ENCODE results near the gene ATP7A.
"Not testable (repeated sequence)": the region's sequence is repeated elsewhere in the genome, so short reads cannot be mapped to it uniquely, and the experiment has no call there.

The ATP7A gene

DNA sequence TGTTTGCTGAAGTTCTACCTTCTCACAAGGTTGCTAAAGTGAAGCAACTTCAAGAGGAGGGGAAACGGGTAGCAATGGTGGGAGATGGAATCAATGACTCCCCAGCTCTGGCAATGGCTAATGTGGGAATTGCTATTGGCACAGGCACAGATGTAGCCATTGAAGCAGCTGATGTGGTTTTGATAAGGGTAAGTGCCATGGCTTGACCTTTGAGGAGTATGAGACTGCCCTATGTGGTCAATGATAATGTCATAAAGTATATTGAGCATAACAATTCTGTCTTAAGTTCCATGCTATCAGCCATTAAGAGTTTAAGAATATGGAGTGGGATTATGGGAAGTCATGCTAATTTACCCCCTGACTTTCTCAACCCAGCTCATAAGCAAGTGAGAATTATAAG lies 132.1 kb downstream of the ATP7A start:
- no peak for DNase-seq

DNA sequence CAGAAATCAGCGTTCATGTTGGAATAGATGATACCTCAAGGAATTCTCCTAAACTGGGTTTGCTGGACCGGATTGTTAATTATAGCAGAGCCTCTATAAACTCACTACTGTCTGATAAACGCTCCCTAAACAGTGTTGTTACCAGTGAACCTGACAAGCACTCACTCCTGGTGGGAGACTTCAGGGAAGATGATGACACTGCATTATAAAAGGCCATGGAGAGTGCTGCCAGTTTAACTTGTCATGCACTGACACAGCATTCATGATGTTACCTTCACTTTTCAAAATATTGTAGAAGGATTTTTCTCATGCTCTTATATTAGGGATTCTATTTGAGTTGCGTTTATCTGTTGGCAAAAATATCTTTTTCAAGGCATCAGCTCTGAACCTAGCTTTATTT lies 135.9 kb downstream of the ATP7A start:
- no peak for DNase-seq

DNA sequence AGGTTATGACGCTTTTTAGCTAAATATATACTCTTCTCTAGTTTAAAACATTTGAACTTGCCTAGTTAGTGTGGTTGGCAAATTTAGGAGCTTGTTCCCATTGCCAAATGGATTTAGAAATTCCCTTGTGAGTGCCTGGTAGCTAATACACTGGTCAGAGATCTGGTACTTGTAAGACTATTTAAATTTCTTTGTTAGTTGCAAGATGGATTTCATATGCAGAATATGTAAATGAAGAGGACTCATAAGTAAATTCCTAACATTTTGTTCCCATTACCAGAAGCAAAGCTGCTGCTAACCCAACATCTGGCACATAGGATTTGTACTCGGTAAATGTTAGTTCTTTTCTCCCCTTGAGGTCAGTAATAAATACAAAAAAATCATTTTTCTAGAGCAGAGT lies 137.6 kb downstream of the ATP7A start:
- no peak for DNase-seq

DNA sequence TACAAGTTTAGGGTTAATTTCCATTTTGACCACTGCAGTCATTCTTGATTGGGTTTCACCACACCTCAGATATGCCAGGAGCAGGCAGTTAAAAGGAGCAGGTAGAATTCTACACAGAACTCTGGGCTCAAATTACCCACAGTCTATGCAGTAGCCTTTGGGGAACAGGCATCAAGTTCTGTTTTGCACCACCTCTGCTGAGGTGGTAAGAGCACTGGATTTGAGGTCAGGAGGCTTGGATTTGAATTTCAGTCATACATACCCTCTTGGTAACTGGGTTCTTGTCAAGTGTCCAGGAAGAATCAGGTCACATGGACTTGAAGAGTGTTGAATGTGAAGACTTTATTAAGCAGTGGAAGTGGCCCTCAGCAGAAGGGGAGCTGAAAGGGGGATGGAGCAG lies 153.2 kb downstream of the ATP7A start:
- no peak for DNase-seq

DNA sequence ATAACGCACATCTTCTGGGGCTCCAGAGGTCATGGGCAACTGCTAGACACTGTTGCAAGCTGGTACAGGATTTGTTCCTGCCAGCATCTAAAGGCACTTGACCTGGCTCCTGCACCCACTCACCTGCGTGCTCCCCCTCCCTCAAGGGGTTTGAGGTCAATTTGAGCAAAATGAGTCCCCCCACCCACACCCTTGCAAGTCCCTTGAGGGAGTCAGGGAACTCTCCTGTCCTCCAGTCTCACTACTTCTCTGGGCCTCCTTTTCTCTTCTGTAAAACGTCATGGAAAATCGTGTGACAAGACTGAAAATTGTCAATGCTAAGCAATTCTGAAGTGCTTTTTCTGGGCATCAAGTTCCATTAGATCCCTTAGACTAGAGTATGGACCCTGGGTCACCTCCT lies 153.7 kb downstream of the ATP7A start:
- DNase-seq = no peak

DNA sequence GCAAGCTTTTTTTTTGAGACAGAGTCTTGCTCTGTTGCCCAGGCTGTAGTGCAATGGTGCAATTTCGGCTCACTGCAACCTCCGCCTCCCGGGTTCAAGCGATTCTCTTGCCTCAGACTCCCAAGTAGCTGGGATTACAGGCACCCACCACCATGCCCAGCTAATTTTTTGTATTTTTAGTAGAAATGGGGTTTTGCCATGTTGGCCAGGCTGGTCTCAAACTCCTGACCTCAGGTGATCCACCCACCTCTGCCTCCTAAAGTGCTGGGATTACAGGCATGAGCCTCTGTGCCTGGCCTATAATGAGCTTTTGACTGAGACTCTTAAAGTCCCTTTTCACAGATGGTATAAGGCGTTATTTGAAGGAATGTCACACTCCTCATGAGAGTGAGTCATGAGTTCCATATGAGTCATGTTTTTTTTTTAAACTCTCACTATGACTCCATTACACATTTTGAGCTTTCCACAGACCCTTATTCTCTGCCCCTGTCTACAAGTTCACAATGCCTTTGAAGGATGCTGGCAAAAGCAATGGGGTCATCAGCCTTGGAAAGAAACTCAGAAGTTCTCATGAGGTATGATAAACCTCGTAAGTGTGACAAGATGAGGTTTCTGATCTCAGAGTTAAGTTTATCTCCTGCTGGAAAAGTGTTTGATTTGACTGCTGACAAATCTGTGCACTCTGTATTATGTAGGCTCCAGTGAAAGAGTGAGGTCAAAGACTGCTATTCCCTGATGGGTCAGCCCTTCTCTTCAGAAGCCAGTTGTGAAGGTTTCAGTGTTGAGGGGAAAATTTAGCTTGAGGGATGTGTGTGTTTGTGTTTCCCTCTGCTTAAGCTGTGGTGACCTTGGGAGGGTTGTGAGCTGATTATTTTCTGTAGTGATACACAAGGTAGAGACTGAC lies 154.5 kb downstream of the ATP7A start:
- not testable (repeated sequence) for DNase-seq

DNA sequence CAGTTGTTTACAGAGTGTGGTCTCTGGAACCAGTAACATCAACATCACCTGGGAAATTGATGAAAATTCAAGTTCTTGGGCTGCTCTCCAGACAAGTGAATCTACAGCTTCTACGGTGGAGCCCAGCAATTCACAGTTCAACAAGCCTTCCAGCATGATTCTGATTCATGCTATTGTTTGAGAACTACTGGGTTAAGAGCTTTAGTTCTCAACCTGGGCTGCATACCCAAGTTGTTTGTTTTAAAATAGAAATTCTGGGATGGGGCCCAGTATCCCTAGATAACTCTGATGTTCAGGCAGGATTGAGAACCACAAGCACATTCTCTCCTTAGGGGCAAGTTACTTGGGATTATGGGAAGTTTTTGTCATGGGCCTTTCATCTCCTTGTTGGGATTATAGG lies 155.6 kb downstream of the ATP7A start:
- no peak for DNase-seq

DNA sequence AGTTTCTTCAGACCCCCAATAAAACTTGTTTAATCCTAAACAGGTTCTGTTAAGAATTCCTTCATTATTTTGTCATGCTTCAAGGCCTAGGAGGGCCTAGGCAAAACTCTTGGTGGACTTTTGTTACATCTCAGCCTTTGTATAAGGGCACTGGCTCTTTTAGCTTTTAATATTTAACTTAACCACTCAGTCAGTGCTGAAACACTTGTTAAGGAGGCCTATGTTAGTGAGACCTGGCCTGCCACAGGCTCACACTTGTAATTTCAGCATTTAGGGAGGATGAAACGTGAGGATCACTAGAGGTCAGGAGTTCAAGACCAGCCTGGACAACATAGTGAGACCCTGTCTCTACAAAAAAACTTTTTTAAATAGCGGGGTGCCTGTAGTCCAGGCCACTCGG lies 160.8 kb downstream of the ATP7A start:
- DNase-seq = no peak

DNA sequence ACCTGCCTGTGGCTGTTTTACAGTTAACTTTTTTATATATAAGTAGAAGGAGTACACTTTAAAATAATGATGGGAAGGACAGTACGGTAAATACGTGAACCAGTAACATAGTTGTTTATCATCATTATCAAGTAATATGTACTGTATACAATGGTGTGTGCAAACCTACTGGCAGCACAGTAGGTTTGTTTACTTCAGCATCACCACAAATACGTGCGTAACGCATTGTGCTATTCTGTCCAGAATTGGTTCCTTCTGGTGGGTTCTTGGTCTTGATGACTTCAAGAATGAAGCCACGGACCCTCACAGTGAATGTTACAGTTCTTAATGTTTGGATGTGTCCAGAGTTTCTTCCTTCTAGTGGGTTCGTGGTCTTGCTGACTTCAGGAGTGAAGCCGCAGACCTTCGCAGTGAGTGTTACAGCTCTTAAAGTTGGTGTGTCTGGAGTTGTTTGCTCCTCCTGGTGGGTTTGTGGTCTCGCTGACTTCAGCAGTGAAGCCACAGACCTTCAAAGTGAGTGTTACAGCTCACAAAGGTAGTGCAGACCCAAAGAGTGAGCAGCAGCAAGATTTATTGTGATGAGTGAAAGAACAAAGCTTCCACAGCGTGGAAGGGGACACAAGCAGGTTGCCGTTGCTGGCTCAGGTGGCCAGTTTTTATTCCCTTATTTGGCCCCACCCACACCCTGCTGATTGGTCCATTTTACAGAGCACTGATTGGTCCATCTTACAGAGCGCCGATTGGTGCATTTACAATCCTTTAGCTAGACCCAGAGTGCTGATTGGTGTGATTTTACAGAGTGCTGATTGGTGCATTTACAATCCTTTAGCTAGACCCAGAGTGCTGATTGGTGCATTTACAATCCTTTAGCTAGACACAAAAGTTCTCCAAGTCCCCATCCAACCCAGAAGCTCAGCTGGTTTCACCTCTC lies 162.9 kb downstream of the ATP7A start:
- DNase-seq = not testable (repeated sequence)

DNA sequence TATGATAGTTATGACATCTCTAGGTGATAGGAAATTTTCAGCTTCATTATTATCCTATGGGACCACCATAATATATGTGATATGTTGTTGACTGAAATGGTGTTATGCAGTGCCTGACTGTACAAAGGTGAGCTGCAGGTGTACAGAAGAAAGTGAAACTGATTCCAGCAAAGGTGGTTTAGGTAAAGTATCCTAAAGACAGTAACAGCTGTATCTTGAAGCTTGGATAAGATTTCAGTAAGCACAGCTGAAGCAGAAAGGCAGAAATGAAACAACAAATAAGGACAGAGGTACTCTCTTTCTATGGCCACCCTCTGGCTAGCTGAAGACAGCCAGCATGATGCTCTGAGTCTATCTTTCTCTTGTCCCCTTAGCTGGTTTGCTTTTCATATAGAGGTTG lies 163.6 kb downstream of the ATP7A start:
- DNase-seq = no peak

DNA sequence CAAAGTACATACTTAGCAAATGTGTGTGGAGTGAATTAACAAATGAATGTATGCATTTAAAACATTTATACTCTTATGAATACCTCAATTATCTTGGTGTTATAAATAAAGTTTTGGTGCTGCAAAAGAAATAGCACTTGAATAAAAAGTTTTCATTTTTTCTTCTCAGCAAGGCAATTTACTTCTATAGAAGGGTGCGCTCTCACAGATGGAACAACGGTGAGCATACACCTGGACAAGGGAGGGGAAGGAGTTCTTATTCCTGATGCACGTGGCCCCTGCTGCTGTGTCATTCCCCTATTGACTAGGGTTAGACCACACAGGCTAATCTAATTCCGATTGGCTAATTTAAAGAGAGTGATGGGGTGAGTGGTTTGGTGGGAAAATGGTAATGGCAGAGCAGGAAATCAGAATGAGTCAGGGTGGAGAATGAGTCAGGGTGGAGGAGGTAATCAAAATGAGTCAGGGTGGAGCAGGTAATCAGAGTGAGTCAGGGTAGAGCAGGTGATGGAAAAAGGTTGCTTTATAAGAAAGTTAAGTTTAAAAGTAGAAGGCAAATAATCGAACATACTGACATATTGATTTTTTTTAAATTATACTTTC lies 165.4 kb downstream of the ATP7A start:
- DNase-seq = no peak

DNA sequence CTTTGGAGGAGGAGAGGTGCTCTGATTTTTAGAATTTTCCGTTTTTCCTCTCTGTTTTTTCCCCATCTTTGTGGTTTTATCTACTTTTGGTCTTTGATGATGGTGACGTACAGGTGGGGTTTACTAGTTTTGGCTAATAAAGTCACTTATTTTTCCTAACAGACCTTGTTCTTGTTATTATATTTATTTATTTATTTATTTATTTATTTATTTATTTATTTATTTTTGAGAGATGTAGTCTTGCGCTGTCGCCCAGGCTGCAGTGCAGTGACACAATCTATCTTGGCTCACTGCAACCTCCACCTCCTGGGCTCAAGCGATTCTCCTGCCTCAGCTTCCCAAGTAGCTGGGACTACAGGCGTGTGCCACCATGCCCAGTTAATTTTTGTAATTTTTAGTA lies 170.9 kb downstream of the ATP7A start:
- DNase-seq = not testable (repeated sequence)

DNA sequence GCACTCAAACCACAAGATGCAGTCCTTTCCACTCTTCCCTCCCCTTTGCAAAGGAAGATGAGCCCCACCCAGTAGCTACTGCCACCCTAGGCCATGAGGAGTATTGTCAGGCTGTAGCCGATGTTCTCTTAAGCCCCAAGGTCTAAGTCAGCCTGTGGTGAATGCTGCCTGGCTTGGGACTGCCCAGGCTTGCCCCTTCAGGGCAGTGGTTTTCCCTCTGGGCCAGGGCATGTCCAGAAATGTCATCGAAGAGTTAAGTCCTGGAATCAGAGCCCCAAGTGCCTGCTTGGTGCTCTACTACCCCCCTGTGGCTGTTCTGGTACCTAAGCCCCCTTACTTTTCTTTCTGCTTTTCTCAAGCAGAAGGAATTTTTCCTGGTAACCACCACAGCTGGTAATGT lies 181.8 kb downstream of the ATP7A start:
- DNase-seq = no peak

DNA sequence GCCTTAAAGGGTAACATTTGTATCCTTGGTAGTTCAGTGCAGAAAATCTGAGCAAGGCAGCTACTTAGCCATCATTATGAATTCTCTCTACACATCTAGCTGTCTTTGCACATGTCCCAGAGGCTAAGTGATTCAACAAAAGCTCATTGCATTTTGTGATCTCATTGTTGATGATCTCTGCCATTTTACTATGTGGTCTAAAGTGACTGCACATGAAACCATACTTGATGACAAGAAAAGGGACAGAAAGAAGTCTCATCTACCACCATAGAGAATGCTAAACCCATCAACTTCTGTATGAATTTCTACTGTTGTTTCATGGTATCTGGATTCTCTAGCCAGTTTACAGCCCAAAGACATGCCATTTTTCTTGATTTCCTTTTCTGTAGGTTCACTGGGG lies 187.6 kb downstream of the ATP7A start:
- no peak for DNase-seq
